Neuronal stem cell (in vitro differentiated cells): ENCODE results near the gene SPOCK3.

ENCODE experiments used
- DNase-seq: peaks from one replicate; pipeline ENCODE4 v3.0.0-alpha.2; 2013; ENCODE audit warnings: low spot score
- H2AFZ ChIP-seq: one replicate; pipeline ENCODE4 v1.6.1; 2013; ENCODE audit warnings: mild to moderate bottlenecking, low read length, inconsistent platforms
- H2AK5ac ChIP-seq: 2 replicates; pipeline ENCODE4 v1.6.1; 2013; ENCODE audit warnings: low read depth, mild to moderate bottlenecking, inconsistent platforms, low read length, moderate library complexity, mixed read lengths
- H2BK120ac ChIP-seq: 2 replicates; pipeline ENCODE4 v1.6.1; 2013; ENCODE audit warnings: low read depth, mild to moderate bottlenecking, inconsistent platforms, low read length, moderate library complexity, mixed read lengths
- H2BK12ac ChIP-seq: one replicate; pipeline ENCODE4 v1.6.1; 2013; ENCODE audit warnings: low read length, inconsistent platforms
- H2BK15ac ChIP-seq: 2 replicates; pipeline ENCODE4 v1.6.1; 2013; ENCODE audit warnings: mild to moderate bottlenecking, low read length, inconsistent platforms, mixed read lengths
- H2BK5ac ChIP-seq: one replicate; pipeline ENCODE4 v1.6.1; 2013; ENCODE audit warnings: inconsistent platforms, mild to moderate bottlenecking, low read length, moderate library complexity
- H3K14ac ChIP-seq: one replicate; pipeline ENCODE4 v1.6.1; 2013; ENCODE audit warnings: low read length, inconsistent platforms
- H3K18ac ChIP-seq: 2 replicates; pipeline ENCODE4 v1.6.1; 2013; ENCODE audit warnings: low read length, inconsistent platforms
- H3K23ac ChIP-seq: 2 replicates; pipeline ENCODE4 v1.6.1; 2013; ENCODE audit warnings: low read depth, mild to moderate bottlenecking, mixed read lengths, low read length, inconsistent platforms; ENCODE audit not compliant: poor library complexity
- H3K27ac ChIP-seq: replicated peaks from 3 replicates; pipeline ENCODE4 v1.5.1; 2013; ENCODE audit warnings: low read length, inconsistent platforms
- H3K27me3 ChIP-seq, 3 experiments: 2 replicates each; pipeline ENCODE4 v1.6.1; 2013; ENCODE audit warnings: low read length in 3 of 3, mild to moderate bottlenecking in 2 of 3, inconsistent platforms in 1 of 3, low read depth in 1 of 3, mixed read lengths in 1 of 3, moderate library complexity in 1 of 3; ENCODE audit not compliant: control insufficient read depth in 3 of 3, insufficient read depth in 3 of 3
- H3K36me3 ChIP-seq, 2 donors: replicated peaks in 1 of 2; 2 replicates each; pipeline ENCODE4 v1.6.1; 2013; ENCODE audit warnings: low read length in 2 of 2; ENCODE audit not compliant: control insufficient read depth in 2 of 2, insufficient read depth in 2 of 2
- H3K4ac ChIP-seq: 2 replicates; pipeline ENCODE4 v1.6.1; 2013; ENCODE audit warnings: inconsistent platforms, mild to moderate bottlenecking, low read length, moderate library complexity
- H3K4me1 ChIP-seq, 2 donors: 1 replicate in 1 of 2; 2 replicates in 1 of 2; pipeline ENCODE4 v1.6.1; 2013; ENCODE audit warnings: low read length in 2 of 2, low read depth in 1 of 2; ENCODE audit not compliant: control insufficient read depth in 2 of 2, insufficient read depth in 1 of 2
- H3K4me2 ChIP-seq: one replicate; pipeline ENCODE4 v1.6.1; 2013; ENCODE audit warnings: mild to moderate bottlenecking, low read length, inconsistent platforms; ENCODE audit not compliant: insufficient read depth, poor library complexity, severe bottlenecking
- H3K4me3 ChIP-seq, 2 donors: 2 replicates each; pipeline ENCODE4 v1.5.1; 2013; ENCODE audit warnings: low read length in 2 of 2, mild to moderate bottlenecking in 2 of 2, inconsistent platforms in 1 of 2, moderate library complexity in 1 of 2
- H3K79me1 ChIP-seq: one replicate; pipeline ENCODE4 v1.6.1; 2013; ENCODE audit warnings: low read depth, mild to moderate bottlenecking, inconsistent platforms, low read length, moderate library complexity
- H3K9ac ChIP-seq: one replicate; pipeline ENCODE4 v1.6.1; 2013; ENCODE audit warnings: mild to moderate bottlenecking, low read depth, low read length, inconsistent platforms; ENCODE audit not compliant: poor library complexity
- H3K9me3 ChIP-seq, 2 donors: replicated peaks in 1 of 2; 2 replicates each; pipeline versions ENCODE3 to v1.6.1; 2013; ENCODE audit warnings: low read length in 2 of 2, mild to moderate bottlenecking in 2 of 2, inconsistent platforms in 1 of 2, low read depth in 1 of 2, mixed read lengths in 1 of 2, moderate library complexity in 1 of 2; ENCODE audit not compliant: control insufficient read depth in 2 of 2, insufficient read depth in 1 of 2
- H4K8ac ChIP-seq: one replicate; pipeline ENCODE4 v1.6.1; 2013; ENCODE audit warnings: low read depth, mild to moderate bottlenecking, inconsistent platforms, low read length, moderate library complexity
- H4K91ac ChIP-seq: one replicate; pipeline ENCODE4 v1.6.1; 2013; ENCODE audit warnings: low read length, low read depth, mild to moderate bottlenecking, inconsistent platforms; ENCODE audit not compliant: poor library complexity
- WGBS, 2 donors: extraction: QIAGEN DNeasy Blood & Tissue Kit; methylation state at CpG; one replicate each; pipeline ENCODE4 v1.1.7; 2013; ENCODE audit warnings: missing lambda C conversion rate in 2 of 2, mixed read lengths in 1 of 2; ENCODE audit not compliant: insufficient read length in 2 of 2, insufficient replicate concordance in 1 of 2; ENCODE audit errors: extremely low coverage in 2 of 2; 5-methylcytosine and 5-hydroxymethylcytosine counted together

The SPOCK3 gene

GRCh38 chr4:167041524-167041923 is 192.8 kb downstream of the SPOCK3 start:
- no CpG with 5 or more reads among the region's 1 CpG for WGBS, 2 donors
- DNase-seq = no peak
- no peaks in the 10 kb centered on the region for H3K4me1 ChIP-seq
- H2AK5ac ChIP-seq = no peak overlapping the region
- H3K9ac ChIP-seq = no peak overlapping the region
- no peaks in the 10 kb centered on the region for H3K36me3 ChIP-seq
- H2BK15ac ChIP-seq = no peak overlapping the region
- no peak overlapping the region for H3K27ac ChIP-seq
- H3K4me2 ChIP-seq = no peak overlapping the region
- H4K91ac ChIP-seq = no peak overlapping the region
- no peak overlapping the region for H3K18ac ChIP-seq
- H4K8ac ChIP-seq = no peak overlapping the region
- no peak overlapping the region for H3K23ac ChIP-seq
- H3K27me3 ChIP-seq = no peaks in the 10 kb centered on the region
- no peaks in the 10 kb centered on the region for H3K79me1 ChIP-seq
- H3K14ac ChIP-seq = no peak overlapping the region
- no peak overlapping the region for H2BK5ac ChIP-seq
- H3K4me3 ChIP-seq = no peak overlapping the region
- H3K4ac ChIP-seq = no peak overlapping the region
- no peaks in the 10 kb centered on the region for H3K9me3 ChIP-seq
- no peak overlapping the region for H2BK12ac ChIP-seq
- H2AFZ ChIP-seq = no peak overlapping the region
- H2BK120ac ChIP-seq = no peak overlapping the region

DNA sequence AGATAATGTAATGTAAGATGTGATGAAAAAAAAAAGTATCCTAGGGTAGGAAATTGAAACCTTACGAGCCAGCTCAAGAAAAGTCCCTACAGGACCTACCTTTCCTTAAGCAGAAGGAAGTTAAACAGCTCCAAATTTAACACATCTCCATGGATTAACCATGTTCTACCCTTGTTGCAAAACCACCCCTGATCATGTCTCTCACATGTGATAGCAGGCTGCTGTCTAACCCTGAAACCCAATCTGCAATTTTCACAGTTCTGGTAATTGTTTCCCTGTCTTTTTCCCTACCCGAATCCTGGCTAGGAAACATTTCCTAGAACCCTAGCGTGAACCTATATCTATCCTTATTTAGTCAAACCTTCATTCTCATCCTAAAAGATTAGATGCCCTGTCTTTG is 198.9 kb downstream of the SPOCK3 start:
- Histone ChIP-seq H3K14ac (no peak overlapping the region), H3K4me3 (no peak overlapping the region), H2AFZ (no peak overlapping the region), H3K9me3 (no peaks in the 10 kb centered on the region), H2BK5ac (no peak overlapping the region), H3K9ac (no peak overlapping the region), H3K18ac (no peak overlapping the region), H3K27ac (no peak overlapping the region), H3K36me3 (no peaks in the 10 kb centered on the region), H3K4ac (no peak overlapping the region), H3K4me2 (no peak overlapping the region), H4K8ac (no peak overlapping the region), H2BK15ac (no peak overlapping the region), H3K27me3 (no peaks in the 10 kb centered on the region), H2BK12ac (no peak overlapping the region), H3K23ac (no peak overlapping the region), H2BK120ac (no peak overlapping the region), H3K4me1 (no peaks in the 10 kb centered on the region), H3K79me1 (no peaks in the 10 kb centered on the region), H4K91ac (no peak overlapping the region), H2AK5ac (no peak overlapping the region)
- DNase-seq = no peak
- WGBS, 2 donors = no CpG with 5 or more reads among the region's 3 CpGs

DNA sequence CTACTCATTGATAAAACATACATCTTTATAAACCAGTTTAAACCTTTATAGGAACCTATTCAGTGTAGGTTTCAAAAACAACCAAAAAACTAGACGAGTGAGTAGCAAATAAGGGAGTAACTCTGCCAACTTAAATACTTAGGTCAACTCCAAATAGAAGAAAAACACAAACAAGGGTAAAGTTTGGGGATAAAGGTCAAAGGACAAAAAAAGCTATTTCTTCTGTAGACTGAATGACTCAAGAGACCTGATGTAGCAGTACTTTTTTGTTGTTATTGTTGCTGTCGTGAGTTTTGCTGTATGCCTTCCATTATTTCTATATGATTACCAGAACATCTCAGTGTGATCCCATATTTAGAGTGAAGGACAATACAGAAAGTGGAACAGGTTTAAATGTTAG is 199.3 kb downstream of the SPOCK3 start:
- no peak overlapping the region for H3K23ac ChIP-seq
- no peak overlapping the region for H2BK5ac ChIP-seq
- no peaks in the 10 kb centered on the region for H3K27me3 ChIP-seq
- no peaks in the 10 kb centered on the region for H3K36me3 ChIP-seq
- no peak overlapping the region for H3K18ac ChIP-seq
- no peak overlapping the region for H3K14ac ChIP-seq
- no peak overlapping the region for H3K4me2 ChIP-seq
- no CpG with 5 or more reads among the region's 2 CpGs for whole genome bisulfite sequencing, 2 donors
- H3K4ac ChIP-seq = no peak overlapping the region
- no peak overlapping the region for H4K8ac ChIP-seq
- H2AFZ ChIP-seq = no peak overlapping the region
- no peak overlapping the region for H3K9ac ChIP-seq
- H3K4me1 ChIP-seq = no peaks in the 10 kb centered on the region
- no peak overlapping the region for H2AK5ac ChIP-seq
- H3K4me3 ChIP-seq = no peak overlapping the region
- H3K79me1 ChIP-seq = no peaks in the 10 kb centered on the region
- H2BK120ac ChIP-seq = no peak overlapping the region
- H2BK12ac ChIP-seq = no peak overlapping the region
- DNase-seq = no peak
- no peak overlapping the region for H3K27ac ChIP-seq
- no peak overlapping the region for H4K91ac ChIP-seq
- H2BK15ac ChIP-seq = no peak overlapping the region
- no peaks in the 10 kb centered on the region for H3K9me3 ChIP-seq

GRCh38 chr4:167032871-167033270 is 201.4 kb downstream of the SPOCK3 start:
- Histone ChIP-seq H2AK5ac (no peak overlapping the region), H3K4me3 (no peak overlapping the region), H3K79me1 (no peaks in the 10 kb centered on the region), H3K9me3 (no peaks in the 10 kb centered on the region), H3K18ac (no peak overlapping the region), H2BK5ac (no peak overlapping the region), H3K4ac (no peak overlapping the region), H4K91ac (no peak overlapping the region), H2BK15ac (no peak overlapping the region), H2BK12ac (no peak overlapping the region), H3K14ac (no peak overlapping the region), H3K27ac (no peak overlapping the region), H2AFZ (no peak overlapping the region), H4K8ac (no peak overlapping the region), H2BK120ac (no peak overlapping the region), H3K27me3 (no peaks in the 10 kb centered on the region), H3K9ac (no peak overlapping the region), H3K36me3 (no peaks in the 10 kb centered on the region), H3K4me2 (no peak overlapping the region), H3K4me1 (no peaks in the 10 kb centered on the region), H3K23ac (no peak overlapping the region)
- no CpG with 5 or more reads among the region's 3 CpGs for WGBS, 2 donors
- no peak for DNase-seq
